Activated T-helper 1 cell treated with Interleukin-2 at 50 U/mL for 16 hours (primary cell): ENCODE results near the gene RASL10A.

ENCODE experiments used
- DNase-seq: peaks from one replicate; pipeline ENCODE4 v3.0.0-alpha.2; 2020; ENCODE audit warnings: low read depth

The RASL10A gene

DNA sequence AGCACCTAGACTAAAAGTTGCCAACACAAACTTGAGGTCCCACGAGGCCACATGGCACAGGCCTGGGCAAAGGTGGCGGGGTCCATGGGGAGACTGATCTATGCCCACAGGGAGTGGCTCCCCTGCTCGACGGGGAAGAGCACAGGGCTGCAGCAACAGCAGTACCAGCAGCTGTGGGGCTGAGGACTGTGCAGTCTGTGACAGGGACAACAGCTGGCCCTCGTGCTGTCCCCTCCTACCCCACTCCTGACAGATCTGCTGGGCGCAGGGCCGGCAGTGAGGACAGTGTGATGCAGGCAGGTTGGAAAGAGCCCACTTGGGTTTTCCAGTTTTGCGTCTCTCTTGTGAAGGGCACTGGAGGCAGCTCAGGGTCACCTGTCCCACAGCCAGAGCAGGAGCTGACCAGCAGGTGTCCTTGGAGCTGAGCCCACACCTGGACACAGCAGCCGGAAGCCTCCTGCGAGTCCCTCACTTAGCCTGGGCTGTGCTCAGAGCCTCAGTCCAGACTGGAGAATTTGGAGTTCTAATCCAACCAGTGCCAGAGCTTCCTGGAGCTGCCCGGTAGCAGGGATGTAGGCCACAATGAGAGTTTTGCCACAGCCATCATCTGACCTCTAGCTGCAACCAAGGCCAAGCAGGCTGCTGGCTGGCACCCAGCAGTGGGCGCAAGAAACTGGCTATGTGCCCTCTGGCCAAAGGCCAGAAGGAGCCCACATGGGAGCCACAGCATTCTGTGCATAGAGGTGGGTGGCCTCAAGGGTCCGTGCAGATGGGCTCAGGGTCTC is 12.6 kb downstream of the RASL10A start:
- no peak for DNase-seq

- no peak for DNase-seq
Measured at GRCh38 chr22:29302402-29302680, 13.2 kb downstream of the RASL10A start.

DNA sequence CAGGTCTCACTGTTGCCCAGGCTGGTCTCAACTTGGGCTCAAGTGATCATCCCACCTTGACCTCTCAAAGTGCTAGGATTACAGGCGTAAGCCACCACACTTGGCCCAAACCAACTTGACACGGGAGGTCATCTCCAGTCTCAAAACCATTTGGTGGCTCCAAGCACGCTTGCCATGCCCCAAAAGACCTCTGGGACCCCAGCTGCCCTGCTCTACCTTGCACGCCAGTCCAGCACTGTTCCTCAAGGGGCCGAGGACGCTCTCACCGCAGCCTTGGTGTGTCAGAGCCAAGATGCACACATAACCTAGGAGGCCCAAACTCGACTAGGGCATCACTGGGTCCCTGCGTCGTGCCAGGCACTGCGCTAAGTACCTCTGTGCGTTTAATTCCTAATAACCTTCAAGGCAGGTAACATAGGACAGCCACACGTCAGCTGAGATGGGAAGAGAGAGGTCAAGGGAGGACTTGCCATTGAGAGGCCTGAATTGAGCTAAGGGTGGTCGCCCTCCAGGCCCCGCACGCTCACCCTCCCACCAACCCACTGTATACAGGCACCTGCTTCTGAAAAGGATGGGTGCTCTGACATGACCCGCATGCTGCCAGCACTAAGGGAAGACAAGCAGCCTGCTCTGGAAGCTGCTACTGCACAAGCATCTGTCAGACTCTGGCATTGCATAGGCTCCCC is 13.6 kb downstream of the RASL10A start:
- DNase-seq, result no peak

GRCh38 chr22:29300807-29301601 is 14.5 kb downstream of the RASL10A start:
- no peak for DNase-seq

GRCh38 chr22:29300467-29300806 is 15.1 kb downstream of the RASL10A start:
- no peak for DNase-seq

DNA sequence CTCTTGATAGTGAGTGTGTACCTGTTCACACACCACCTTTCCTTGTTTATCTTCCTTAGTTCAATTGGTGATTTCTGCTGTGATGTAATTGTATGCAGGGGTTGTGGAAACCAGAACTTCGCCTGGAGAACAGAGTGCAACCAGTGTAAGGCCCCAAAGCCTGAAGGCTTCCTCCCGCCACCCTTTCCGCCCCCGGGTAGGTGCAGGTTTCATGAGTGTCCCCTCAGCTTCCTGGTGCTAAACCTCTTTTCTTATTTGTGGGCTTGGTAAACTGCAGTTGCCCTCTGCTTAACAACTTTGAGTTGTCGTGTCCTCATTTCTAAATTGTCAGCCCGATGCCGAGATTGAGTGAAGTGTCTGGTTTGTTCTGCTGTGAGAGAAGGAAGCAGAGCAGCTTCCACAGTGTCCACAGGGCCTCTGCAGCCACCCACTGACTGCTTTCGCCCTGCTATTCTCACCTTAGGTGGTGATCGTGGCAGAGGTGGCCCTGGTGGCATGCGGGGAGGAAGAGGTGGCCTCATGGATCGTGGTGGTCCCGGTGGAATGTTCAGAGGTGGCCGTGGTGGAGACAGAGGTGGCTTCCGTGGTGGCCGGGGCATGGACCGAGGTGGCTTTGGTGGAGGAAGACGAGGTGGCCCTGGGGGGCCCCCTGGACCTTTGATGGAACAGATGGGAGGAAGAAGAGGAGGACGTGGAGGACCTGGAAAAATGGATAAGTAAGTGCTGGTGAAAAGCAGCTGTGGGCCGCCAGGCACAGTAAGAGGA is 16.2 kb downstream of the RASL10A start:
- DNase-seq, result no peak

GRCh38 chr22:29298641-29299040 is 16.9 kb downstream of the RASL10A start:
- DNase-seq, result no peak

GRCh38 chr22:29292379-29292778 is 23.1 kb downstream of the RASL10A start:
- DNase-seq, result no peak

GRCh38 chr22:29291215-29291614 is 24.3 kb downstream of the RASL10A start:
- DNase-seq, result no peak

- DNase-seq, result no peak
Measured at GRCh38 chr22:29290061-29290460, 25.4 kb downstream of the RASL10A start.

DNA sequence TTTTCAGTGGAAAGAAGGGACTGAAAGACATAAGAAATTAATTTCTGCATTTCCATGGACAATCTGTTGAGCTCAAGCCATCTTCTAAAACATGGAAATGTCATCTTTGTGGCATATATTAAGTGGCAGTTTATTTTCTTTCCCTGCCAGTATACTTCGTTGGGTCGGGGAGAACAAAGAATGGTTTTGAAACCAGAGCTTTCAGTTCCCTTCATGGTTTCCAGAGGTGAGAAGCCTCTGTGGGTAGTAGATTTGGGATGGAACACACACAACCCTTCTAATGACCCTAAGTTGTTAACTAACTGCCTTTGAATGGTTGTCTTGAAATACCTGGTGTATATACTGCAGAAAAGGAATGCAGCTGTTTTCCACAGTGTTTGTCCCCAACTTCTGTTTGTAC is 26.7 kb downstream of the RASL10A start:
- DNase-seq, result no peak

DNA sequence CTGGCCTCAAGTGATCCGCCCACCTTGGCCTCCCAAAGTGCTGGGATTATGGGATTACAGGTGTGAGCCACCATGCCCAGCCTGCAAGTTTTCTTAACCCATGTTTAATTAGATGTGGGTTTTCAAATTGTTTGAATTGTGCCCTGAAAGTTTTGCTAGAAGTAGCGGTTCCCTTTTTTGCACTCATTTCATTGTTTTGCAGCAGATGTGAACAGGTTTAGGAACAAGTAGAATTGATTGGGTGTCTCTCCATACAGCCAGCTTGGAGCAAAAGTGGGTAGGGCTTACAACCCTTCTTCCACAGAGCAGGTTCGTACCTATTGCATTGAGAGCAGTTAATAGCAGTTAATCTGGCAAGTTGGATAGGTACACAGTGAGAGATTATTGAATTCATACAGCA is 31.3 kb downstream of the RASL10A start:
- DNase-seq, result no peak

- no peak for DNase-seq
Measured at GRCh38 chr22:29277927-29278326, 37.6 kb downstream of the RASL10A start.

GRCh38 chr22:29275819-29276565 is 39.5 kb downstream of the RASL10A start:
- no peak for DNase-seq

GRCh38 chr22:29275167-29275566 is 40.3 kb downstream of the RASL10A start:
- DNase-seq, result no peak

DNA sequence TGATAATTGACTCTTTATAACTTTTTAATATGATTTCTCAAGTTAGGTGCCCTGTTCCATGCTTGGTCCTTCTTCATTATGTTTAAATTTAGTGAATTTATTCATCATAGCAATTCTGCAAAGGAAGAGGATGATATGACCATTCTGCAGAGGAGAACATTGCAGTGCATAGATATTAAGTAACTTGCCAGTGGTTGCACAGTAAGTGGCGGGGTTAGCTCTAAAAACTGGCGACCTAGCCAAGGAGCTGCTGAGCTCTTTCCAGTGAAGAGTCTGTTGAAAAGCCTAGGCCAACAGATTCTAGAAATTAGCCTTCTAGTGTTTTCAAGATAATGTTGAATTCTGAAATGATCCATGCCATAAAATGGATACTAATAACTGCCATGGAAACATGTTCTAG is 42.9 kb downstream of the RASL10A start:
- DNase-seq, result no peak

- no peak for DNase-seq
Measured at GRCh38 chr22:29270475-29271271, 44.8 kb downstream of the RASL10A start.

DNA sequence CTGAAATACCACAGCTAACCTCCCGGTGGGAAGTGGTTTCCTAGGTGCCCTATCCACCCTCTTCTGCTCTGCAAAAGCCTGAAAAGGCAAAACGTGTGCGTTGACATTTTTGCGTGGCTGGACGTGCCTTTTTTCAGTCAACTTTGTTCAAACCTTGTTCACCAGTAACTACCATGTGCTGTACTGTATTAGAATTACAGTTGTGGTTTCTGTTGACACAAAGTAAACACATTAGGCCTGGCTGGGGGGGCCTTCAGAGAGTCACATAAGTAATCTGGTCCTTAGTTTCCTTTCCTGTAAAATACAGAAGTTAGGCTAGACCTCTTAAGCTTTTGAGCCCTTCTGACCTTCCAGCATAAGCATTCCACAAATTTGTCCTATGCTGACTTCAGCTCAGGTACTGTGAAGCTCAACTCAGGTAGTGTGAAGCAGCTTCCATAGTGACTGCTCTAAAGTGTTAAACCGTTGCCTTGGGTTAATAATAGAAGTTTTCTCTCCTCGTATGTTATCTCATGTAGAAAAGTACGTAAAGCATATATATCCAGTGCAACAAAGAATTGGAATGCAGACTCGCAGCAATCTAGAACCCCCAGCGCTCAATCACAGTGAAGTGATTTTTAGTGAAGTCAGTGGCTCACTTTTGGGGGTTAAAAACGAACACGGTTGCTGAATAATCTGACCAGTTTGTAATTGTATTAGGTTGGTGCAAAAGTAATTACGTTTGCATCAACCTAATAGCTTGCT is 45.6 kb downstream of the RASL10A start:
- no peak for DNase-seq

DNA sequence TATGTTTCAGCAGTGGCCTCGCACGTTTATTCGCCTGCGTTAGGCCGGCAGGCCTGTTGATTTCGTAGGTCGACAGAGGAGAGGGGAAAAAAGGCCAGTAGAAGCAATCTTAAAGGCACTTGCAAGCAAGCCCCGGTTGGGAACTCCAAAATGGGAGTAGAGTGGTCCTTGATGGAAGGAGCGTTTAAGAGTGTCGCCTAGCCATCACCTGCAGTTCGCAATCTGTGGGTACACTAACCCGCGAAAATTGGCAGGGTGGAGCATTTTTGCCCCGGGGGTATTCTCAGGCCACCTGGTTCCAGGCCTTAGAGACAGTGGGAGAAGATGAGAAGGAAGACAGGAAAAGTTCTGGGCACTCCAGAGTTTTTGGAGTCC is 46.3 kb downstream of the RASL10A start:
- no peak for DNase-seq

DNA sequence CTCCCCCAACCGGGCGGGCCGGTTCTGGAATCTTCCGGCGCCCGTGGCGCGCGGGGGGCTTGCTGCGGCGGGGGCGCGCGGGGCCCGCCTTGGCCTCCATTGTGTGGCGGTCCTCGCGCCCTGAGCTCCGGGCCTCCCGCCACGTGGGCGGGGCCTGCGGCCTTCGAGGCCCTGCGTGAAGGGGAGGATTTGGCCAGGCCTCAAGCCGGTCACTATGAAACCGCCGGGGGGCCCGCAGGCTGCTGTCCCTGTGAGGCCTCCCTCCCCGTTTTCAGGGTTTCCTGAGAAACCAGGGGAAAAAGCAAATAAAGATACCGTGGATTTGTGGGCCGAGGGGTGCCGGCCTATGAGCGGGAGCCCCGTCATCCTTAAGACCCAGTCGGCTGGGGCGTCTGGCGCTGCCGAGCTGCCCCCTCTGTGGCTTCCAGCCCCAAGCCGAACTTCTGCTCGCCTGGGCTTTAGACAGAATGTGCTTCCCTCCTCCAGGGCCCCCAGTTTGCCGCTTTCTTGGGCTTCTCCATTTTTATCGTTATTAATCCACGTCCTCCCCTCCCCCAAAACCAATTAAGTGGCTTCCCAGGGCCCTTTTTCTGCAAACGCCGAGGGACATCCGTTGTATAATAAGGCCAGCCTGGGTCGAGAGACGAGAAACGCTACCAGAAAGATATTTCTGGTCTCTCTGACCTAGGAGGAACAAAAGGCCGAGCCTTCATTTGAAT is 46.8 kb downstream of the RASL10A start:
- DNase-seq, result peak; percentile 10
